GM10266 (cell line): ENCODE data around the gene CORO7.

ENCODE experiments used
- DNase-seq: peaks from one replicate; pipeline ENCODE4 v3.0.0; 2012; ENCODE audit errors: extremely low spot score
- TF ChIP-seq, protein P1 (sequence below): IDR thresholded peaks from 2 replicates; pipeline ENCODE4 v1.5.1; 2012; ENCODE audit warnings: mild to moderate bottlenecking, low read depth; ENCODE audit not compliant: control insufficient read depth, insufficient read depth; ENCODE audit errors: missing control alignments

CORO7 gene

DNA sequence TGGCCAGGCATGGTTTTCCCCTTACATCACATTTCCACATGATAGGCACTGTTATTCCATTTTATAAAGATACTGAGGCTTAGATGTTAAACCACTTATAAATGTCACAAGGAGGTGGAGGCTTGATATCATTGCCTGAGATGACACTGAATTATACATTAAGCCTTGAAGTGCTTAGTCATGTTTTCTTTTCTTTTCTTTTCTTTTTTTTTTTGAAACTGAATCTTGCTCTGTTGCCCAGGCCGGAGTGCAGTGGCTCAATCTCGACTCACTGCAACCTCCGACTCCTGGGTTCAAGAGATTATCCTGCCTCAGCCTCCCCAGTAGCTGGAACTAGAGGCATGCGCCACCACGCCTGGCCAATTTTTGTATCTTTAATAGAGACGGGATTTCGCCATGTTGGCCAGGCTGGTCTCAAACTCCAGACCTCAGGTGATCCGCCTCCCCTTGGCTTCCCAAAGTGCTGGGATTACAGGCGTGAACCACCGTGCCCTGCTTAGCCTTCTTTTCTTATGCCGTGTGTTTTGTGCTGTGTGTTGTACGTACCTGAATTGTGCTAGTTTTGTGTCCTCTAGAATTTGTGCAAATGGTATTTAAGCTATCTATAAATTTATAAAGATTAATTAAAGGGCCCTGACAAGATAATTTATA, 10.5 kb upstream of the CORO7 start:
- no peak for DNase-seq
- TF ChIP-seq, protein P1, sequence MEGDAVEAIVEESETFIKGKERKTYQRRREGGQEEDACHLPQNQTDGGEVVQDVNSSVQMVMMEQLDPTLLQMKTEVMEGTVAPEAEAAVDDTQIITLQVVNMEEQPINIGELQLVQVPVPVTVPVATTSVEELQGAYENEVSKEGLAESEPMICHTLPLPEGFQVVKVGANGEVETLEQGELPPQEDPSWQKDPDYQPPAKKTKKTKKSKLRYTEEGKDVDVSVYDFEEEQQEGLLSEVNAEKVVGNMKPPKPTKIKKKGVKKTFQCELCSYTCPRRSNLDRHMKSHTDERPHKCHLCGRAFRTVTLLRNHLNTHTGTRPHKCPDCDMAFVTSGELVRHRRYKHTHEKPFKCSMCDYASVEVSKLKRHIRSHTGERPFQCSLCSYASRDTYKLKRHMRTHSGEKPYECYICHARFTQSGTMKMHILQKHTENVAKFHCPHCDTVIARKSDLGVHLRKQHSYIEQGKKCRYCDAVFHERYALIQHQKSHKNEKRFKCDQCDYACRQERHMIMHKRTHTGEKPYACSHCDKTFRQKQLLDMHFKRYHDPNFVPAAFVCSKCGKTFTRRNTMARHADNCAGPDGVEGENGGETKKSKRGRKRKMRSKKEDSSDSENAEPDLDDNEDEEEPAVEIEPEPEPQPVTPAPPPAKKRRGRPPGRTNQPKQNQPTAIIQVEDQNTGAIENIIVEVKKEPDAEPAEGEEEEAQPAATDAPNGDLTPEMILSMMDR, result no peak

DNA sequence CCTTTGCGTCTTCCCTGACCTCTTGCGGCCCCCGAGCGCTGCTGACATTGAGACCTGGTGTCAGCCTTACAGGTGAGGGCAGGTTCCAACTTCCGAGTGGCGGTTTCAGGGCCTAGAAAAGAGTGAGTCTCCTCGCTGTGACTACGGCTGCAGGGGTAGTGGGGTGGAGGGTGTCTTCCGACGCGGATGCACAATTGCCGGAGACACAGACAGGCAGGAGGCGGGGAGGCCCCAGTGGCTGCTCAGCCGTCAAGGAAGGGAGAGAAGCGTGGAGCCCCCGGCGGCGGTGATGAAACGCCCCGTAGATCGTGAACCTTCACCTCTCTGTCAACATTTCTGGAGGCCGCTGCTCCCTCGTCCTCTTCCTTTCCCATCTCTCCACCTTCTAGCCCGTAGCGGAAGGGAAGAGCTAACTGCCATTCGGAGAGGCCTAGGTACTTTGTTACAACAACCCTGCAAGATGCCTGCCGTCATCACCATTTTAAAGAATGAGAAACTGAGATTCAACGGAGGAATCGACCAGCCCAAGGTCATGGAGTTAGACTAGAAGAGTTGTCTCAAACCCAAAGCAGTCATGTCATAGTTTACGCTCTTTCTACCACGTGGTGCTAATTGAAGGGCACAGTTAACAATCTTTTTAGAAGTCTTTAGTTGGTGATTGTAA, 9.8 kb upstream of the CORO7 start:
- TF ChIP-seq, protein P1, result no peak
- no peak for DNase-seq

DNA sequence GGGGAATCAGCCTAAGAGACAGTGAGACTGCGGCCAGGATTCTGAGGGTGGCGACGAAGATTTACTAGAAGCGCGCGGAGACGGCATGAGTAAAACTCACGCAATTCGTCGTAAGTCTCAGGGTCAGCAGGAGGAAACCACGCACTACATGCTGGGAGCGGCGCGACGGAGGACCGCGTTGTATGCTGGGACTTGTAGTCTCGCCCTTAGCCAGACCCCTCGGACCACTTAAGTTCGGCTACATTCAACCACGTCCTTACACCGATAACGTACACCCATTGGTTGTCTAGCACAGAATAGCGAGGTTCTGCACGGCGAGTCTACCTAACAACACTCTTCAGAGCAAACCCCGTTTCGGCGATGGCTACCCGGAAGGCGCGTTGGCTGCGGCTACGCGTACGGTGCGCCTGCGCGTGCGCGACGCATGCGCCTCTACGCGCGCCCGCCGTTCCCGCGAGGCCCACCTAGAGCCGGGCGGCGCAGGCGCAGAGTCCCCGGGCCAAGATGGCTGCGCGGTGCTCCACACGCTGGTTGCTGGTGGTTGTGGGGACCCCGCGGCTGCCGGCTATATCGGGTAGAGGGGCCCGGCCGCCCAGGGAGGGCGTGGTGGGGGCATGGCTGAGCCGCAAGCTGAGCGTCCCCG, 9.1 kb upstream of the CORO7 start, which contains the start of gene DNAJA3:
TSS of gene DNAJA3 (plus strand) at position 491 of the 643 bp plus-strand sequence. CDS start at position 505, 14 bp downstream.
- DNase-seq, result peak; percentile 96
- TF ChIP-seq, protein P1, result no peak

DNA sequence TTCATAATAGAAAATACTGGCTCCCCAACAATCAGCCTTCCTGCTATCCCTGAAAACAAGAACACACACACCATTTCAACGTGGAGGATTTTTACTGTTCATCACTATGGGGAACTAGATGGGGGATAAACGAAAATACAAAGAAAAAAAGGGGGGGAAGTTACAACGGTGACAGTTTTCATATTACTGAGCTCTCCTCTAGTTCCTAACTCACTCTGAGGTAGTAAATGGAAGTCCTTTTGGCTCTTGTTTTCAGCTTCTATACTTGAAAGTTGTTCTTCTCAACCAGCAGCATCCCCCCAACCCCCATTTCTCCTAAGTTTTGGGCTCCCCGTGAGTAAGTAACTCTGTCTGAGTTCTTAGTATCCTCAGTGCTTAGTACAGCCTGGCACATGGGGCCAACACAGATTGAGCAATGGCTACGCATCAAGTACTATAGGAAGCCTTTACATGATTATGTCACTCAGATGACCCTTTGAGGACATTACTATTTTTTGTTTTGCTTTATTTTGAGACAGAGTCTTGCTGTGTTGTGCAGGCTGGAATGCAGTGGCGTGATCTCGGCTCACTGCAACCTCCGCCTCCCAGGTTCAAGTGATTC, 4.2 kb upstream of the CORO7 start:
- TF ChIP-seq, protein P1, result no peak
- DNase-seq, result no peak

DNA sequence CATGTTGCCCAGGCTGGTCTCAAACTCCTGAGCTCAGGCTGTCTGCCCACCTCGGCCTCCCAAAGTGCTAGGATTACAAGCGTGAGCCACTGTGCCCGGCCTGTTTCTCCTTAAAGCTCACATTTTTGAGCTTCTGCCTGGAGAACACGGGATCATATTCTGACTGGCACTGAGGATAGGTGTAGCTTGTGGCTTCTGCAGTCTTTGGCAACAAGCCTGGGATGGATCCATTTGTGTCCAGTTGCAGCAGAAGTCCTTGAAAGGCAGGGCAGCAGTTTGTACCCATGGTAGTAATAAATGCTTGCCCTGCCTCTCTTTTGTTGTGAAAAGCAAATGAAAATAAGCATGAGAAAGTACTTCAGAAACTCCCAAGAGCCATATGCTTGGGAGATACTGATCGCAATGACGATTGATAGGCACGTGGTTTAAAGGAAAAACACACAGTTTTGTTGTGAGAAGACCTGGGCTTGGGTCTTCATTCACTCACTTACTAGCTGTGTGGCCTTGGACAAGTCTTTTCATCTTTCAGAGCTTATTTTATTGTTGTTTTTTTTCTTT, 3.1 kb upstream of the CORO7 start:
- DNase-seq, result no peak
- TF ChIP-seq, protein P1, result no peak

DNA sequence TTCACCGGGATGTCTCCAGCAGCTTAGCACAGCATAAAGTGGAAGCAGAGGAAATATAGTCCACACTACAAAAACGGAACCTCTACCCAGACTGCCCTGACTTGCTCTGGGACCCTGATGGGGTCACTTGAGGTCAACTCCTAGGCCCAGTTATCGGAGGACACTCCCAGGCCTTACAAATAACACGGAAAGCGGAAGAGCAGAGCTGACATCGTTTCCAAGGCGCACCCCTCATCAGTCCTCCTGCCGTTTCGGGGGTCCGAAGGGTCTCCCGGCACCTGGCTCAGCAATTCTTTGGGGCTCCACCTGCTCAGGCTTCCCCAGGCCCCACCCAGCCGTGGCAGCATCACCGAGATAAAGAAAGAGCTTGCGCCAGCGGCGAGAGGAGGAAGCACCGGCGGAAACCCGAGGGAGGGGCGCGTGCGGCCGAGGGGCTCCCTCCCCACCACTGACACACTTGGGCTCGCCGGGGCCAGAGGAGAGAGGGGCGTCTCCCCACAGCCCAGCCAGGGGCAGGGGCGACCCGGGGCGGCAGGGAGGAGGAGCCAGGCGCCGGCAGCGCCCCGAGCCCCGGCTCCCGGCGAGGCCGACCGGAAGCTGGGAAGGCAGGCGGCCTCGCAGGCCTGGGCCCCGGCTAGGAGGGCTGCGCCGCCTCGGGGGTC, 727 bp downstream of the CORO7 start:
- DNase-seq, result no peak
- TF ChIP-seq, protein P1, result no peak
